Tibial nerve (tissue), 4 donors: ENCODE measurements around the gene SLC39A11.

Experiments used
- EP300 ChIP-seq, 2 donors: sonication (generic); formaldehyde crosslinking; IDR thresholded peaks; one replicate each; pipeline ENCODE4 v1.6.1; 2017; ENCODE audit warnings: antibody characterized with exemption in 2 of 2, mild to moderate bottlenecking in 1 of 2
- POLR2A ChIP-seq, 2 donors: fragments of 450-650 bp; IDR thresholded peaks; one replicate each; pipeline ENCODE4 v1.6.1; 2017; ENCODE audit warnings: antibody characterized with exemption in 2 of 2, mild to moderate bottlenecking in 2 of 2, moderate library complexity in 2 of 2
- TF ChIP-seq, protein P1 (sequence below), 5 experiments: fragments of 200-600 bp in 3 of 5; fragments of 450-650 bp in 2 of 5; sonication (generic) in 3 of 5; IDR thresholded peaks; one replicate each; pipeline ENCODE4 v1.5.1; 2016 to 2019; ENCODE audit warnings: antibody characterized with exemption in 5 of 5, mild to moderate bottlenecking in 3 of 5, moderate library complexity in 2 of 5

DNA sequence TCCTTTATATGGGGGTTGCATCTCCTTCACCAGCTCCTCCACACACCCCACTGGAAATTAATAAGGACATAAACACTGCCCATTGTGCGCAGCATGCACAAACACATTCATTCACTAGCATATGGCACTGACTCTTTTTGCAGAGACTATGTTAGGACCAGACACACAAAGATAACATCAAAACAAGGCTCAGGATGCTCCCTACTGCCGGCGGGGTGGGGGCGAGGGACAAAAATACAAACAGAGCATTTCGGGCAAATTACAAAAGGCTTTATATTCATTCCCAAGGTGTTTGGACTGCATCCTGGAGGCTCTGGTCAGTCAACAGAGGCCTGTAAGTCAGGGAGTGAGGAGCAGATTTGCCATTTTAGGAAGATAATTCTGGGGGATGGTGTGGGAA lies 299.7 kb downstream of the SLC39A11 start:
- TF ChIP-seq, protein P1, sequence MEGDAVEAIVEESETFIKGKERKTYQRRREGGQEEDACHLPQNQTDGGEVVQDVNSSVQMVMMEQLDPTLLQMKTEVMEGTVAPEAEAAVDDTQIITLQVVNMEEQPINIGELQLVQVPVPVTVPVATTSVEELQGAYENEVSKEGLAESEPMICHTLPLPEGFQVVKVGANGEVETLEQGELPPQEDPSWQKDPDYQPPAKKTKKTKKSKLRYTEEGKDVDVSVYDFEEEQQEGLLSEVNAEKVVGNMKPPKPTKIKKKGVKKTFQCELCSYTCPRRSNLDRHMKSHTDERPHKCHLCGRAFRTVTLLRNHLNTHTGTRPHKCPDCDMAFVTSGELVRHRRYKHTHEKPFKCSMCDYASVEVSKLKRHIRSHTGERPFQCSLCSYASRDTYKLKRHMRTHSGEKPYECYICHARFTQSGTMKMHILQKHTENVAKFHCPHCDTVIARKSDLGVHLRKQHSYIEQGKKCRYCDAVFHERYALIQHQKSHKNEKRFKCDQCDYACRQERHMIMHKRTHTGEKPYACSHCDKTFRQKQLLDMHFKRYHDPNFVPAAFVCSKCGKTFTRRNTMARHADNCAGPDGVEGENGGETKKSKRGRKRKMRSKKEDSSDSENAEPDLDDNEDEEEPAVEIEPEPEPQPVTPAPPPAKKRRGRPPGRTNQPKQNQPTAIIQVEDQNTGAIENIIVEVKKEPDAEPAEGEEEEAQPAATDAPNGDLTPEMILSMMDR (IDR thresholded peaks at IDR 0.05): no peak
- TF ChIP-seq EP300 (IDR thresholded peaks at IDR 0.05) (no peak), POLR2A (IDR thresholded peaks at IDR 0.05) (no peak)
